CD14-positive monocyte (primary cell): Measurements from ENCODE around the gene THY1. TPM values are rescaled to one million over a fixed set of nuclear protein-coding genes. Genes with fewer than 3 reads are reported as not detected.

Experiments used
- DNase-seq, 3 donors: peaks; one replicate each; pipeline ENCODE4 v3.0.0-alpha.2; 2011 to 2022
- H2AFZ ChIP-seq: 2 replicates; pipeline ENCODE4 v1.6.0; 2012; ENCODE audit warnings: mild to moderate bottlenecking, low read depth, low read length, inconsistent platforms; ENCODE audit not compliant: insufficient read depth, poor library complexity, severe bottlenecking
- H3K27ac ChIP-seq, 2 donors: 1 replicate in 1 of 2; 2 replicates in 1 of 2; pipeline ENCODE4 v1.5.1; 2012 to 2013; ENCODE audit warnings: low read length in 2 of 2, control low read depth in 1 of 2, inconsistent platforms in 1 of 2, low read depth in 1 of 2, mild to moderate bottlenecking in 1 of 2
- H3K27me3 ChIP-seq, 2 donors: one replicate each; pipeline versions ENCODE4 v1.6.0 to v1.6.1; 2011 to 2013; ENCODE audit warnings: low read length in 2 of 2; ENCODE audit not compliant: control insufficient read depth in 2 of 2, insufficient read depth in 2 of 2
- H3K36me3 ChIP-seq, 2 donors: replicated peaks in 1 of 2; 1 replicate in 1 of 2; 2 replicates in 1 of 2; pipeline versions ENCODE4 v1.5.1 to v1.6.1; 2012 to 2013; ENCODE audit warnings: low read length in 2 of 2, control low read depth in 1 of 2, inconsistent platforms in 1 of 2, mild to moderate bottlenecking in 1 of 2; ENCODE audit not compliant: insufficient read depth in 2 of 2, control insufficient read depth in 1 of 2
- H3K4me1 ChIP-seq, 2 donors: 1 replicate in 1 of 2; 2 replicates in 1 of 2; pipeline versions ENCODE4 v1.5.1 to v1.6.1; 2012 to 2013; ENCODE audit warnings: low read length in 2 of 2, control low read depth in 1 of 2, inconsistent platforms in 1 of 2, mild to moderate bottlenecking in 1 of 2, moderate library complexity in 1 of 2; ENCODE audit not compliant: insufficient read depth in 2 of 2, control insufficient read depth in 1 of 2
- H3K4me2 ChIP-seq: replicated peaks from 2 replicates; pipeline ENCODE3; 2012; ENCODE audit warnings: low read length, moderate library complexity, mild to moderate bottlenecking; ENCODE audit not compliant: poor library complexity, severe bottlenecking; ENCODE audit errors: extremely low read depth
- H3K4me3 ChIP-seq, 3 experiments: fragments of 200-600 bp in 1 of 3; sonication (generic) in 1 of 3; replicated peaks in 1 of 3; 1 replicate in 2 of 3; 2 replicates in 1 of 3; pipeline ENCODE4 v1.5.1; 2011 to 2013; ENCODE audit warnings: low read length in 3 of 3, mild to moderate bottlenecking in 3 of 3, control low read depth in 2 of 3, low read depth in 2 of 3, inconsistent platforms in 1 of 3, moderate library complexity in 1 of 3
- H3K79me2 ChIP-seq: 2 replicates; pipeline ENCODE4 v1.6.0; 2012; ENCODE audit warnings: mild to moderate bottlenecking, control low read depth, inconsistent platforms, low read length, moderate library complexity; ENCODE audit not compliant: insufficient read depth
- H3K9ac ChIP-seq: 2 replicates; pipeline ENCODE4 v1.6.0; 2017; ENCODE audit warnings: low read length, mild to moderate bottlenecking; ENCODE audit not compliant: insufficient read depth, poor library complexity, severe bottlenecking
- H3K9me3 ChIP-seq, 2 donors: replicated peaks in 1 of 2; 1 replicate in 1 of 2; 2 replicates in 1 of 2; pipeline versions ENCODE4 v1.5.1 to v1.6.1; 2012 to 2013; ENCODE audit warnings: low read length in 2 of 2, control low read depth in 1 of 2; ENCODE audit not compliant: control insufficient read depth in 1 of 2, insufficient read depth in 1 of 2
- H4K20me1 ChIP-seq: 2 replicates; pipeline ENCODE4 v1.6.0; 2012; ENCODE audit warnings: mild to moderate bottlenecking, low read length, control low read depth, moderate library complexity; ENCODE audit not compliant: insufficient read depth
- H3K27ac Mint-ChIP-seq, 7 donors: one replicate each; pipeline ENCODE4 v1.8.0; 2020; ENCODE audit warnings: mild to moderate bottlenecking in 7 of 7, mixed read lengths in 7 of 7, moderate library complexity in 6 of 7, inconsistent platforms in 2 of 7
- H3K27me3 Mint-ChIP-seq, 3 donors: one replicate each; pipeline ENCODE4 v1.8.0; 2021 to 2022; ENCODE audit warnings: low read depth in 3 of 3, mild to moderate bottlenecking in 3 of 3, mixed read lengths in 3 of 3, moderate library complexity in 3 of 3, inconsistent platforms in 1 of 3
- H3K36me3 Mint-ChIP-seq, 2 donors: one replicate each; pipeline ENCODE4 v1.8.0; 2020; ENCODE audit warnings: mixed read lengths in 2 of 2, inconsistent platforms in 1 of 2, mild to moderate bottlenecking in 1 of 2
- H3K4me1 Mint-ChIP-seq: one replicate; pipeline ENCODE4 v1.8.0; 2020; ENCODE audit warnings: mild to moderate bottlenecking, mixed read lengths
- H3K4me3 Mint-ChIP-seq, 2 donors: one replicate each; pipeline ENCODE4 v1.8.0; 2020; ENCODE audit warnings: mild to moderate bottlenecking in 2 of 2, mixed read lengths in 2 of 2, moderate library complexity in 1 of 2
- H3K9me3 Mint-ChIP-seq, 7 donors: one replicate each; pipeline ENCODE4 v1.8.0; 2020 to 2022; ENCODE audit warnings: mixed read lengths in 7 of 7, mild to moderate bottlenecking in 6 of 7, moderate library complexity in 6 of 7, inconsistent platforms in 2 of 7
- CTCF ChIP-seq: fragments of 200-600 bp; IDR thresholded peaks from one replicate; pipeline ENCODE4 v1.8.0; 2022; ENCODE audit warnings: antibody characterized with exemption, mild to moderate bottlenecking
- WGBS: methylation state at CpG from one replicate; pipeline ENCODE4 v1.1.5; 2013; ENCODE audit warnings: missing lambda C conversion rate; ENCODE audit not compliant: insufficient coverage; 5-methylcytosine and 5-hydroxymethylcytosine counted together
- intact Hi-C, 2 donors: fragments of 100-400 bp; cut with micrococcal nuclease; formaldehyde crosslinking; loops; one replicate each; pipeline versions ENCODE4 v1.15.0 to v1.15.1; 2023
- polyA plus RNA-seq, 3 donors: library from polyadenylated mRNA; depleted of rRNA in 1 of 3; unstranded in 2 of 3; stranded (reverse) in 1 of 3; fragments of 300-500 nt in 2 of 3; fragments of >200 nt in 1 of 3; fragmentation: Illumina TruSeq in 2 of 3; gene quantifications; 1 replicate in 2 of 3; 2 replicates in 1 of 3; pipeline ENCODE4 v1.2.3, GENCODE V29; 2012 to 2021

THY1 gene
- polyA plus RNA-seq, 3 donors, result not detected

- H3K9me3 ChIP-seq, result no peaks in the 10 kb centered on the region
- 95% methylated on average over 26 of the region's 26 CpGs for WGBS
- TF ChIP-seq CTCF, result no peak
- no peak overlapping the region for H3K27ac Mint-ChIP-seq
- DNase-seq, result peak in 1 of 3 donors; percentile 3
- no peaks in the 10 kb centered on the region for H3K36me3 ChIP-seq
- H4K20me1 ChIP-seq, result no peaks in the 10 kb centered on the region
- intact Hi-C loops, result no loop called here
- no peak overlapping the region for H3K4me3 ChIP-seq
- no peak overlapping the region for H3K9ac ChIP-seq
- no peaks in the 10 kb centered on the region for H3K27me3 ChIP-seq
- no peak overlapping the region for H2AFZ ChIP-seq
- peaks cover 3 to 14% (median 10%) of the 10 kb centered on the region in 3 donors for H3K27me3 Mint-ChIP-seq
- H3K4me1 Mint-ChIP-seq, result no peaks in the 10 kb centered on the region
- H3K4me2 ChIP-seq, result no peak overlapping the region
- H3K4me1 ChIP-seq, result no peaks in the 10 kb centered on the region
- no peaks in the 10 kb centered on the region for H3K9me3 Mint-ChIP-seq
- H3K4me3 Mint-ChIP-seq, result no peak overlapping the region
- H3K79me2 ChIP-seq, result no peaks in the 10 kb centered on the region
- H3K27ac ChIP-seq, result no peak overlapping the region
- no peaks in the 10 kb centered on the region for H3K36me3 Mint-ChIP-seq
Observed at GRCh38 chr11:119372260-119373058, 50.5 kb downstream of the THY1 start.

GRCh38 chr11:119371778-119372182, 51.2 kb downstream of the THY1 start:
- no peak overlapping the region for H3K27ac Mint-ChIP-seq
- H3K9me3 ChIP-seq, result no peaks in the 10 kb centered on the region
- no peak overlapping the region for H3K9ac ChIP-seq
- H3K36me3 Mint-ChIP-seq, result no peaks in the 10 kb centered on the region
- no peaks in the 10 kb centered on the region for H3K4me1 ChIP-seq
- WGBS, result 33% methylated on average over 1 of the region's 8 CpGs
- no peaks in the 10 kb centered on the region for H3K9me3 Mint-ChIP-seq
- no peak overlapping the region for H2AFZ ChIP-seq
- no peak overlapping the region for H3K27ac ChIP-seq
- DNase-seq, result no peak
- H3K4me3 ChIP-seq, result no peak overlapping the region
- peaks cover 8 to 14% (median 10%) of the 10 kb centered on the region in 3 donors for H3K27me3 Mint-ChIP-seq
- H3K4me2 ChIP-seq, result no peak overlapping the region
- TF ChIP-seq CTCF, result peak; percentile 5
- H3K79me2 ChIP-seq, result no peaks in the 10 kb centered on the region
- intact Hi-C loops, result no loop called here
- no peaks in the 10 kb centered on the region for H4K20me1 ChIP-seq
- H3K4me1 Mint-ChIP-seq, result no peaks in the 10 kb centered on the region
- no peaks in the 10 kb centered on the region for H3K36me3 ChIP-seq
- H3K4me3 Mint-ChIP-seq, result no peak overlapping the region
- no peaks in the 10 kb centered on the region for H3K27me3 ChIP-seq
